Measurements from ENCODE around the gene KLHL14. TPM values are rescaled to one million over a fixed set of nuclear protein-coding genes. Genes with fewer than 3 reads are reported as not detected.

The KLHL14 gene, protein sequence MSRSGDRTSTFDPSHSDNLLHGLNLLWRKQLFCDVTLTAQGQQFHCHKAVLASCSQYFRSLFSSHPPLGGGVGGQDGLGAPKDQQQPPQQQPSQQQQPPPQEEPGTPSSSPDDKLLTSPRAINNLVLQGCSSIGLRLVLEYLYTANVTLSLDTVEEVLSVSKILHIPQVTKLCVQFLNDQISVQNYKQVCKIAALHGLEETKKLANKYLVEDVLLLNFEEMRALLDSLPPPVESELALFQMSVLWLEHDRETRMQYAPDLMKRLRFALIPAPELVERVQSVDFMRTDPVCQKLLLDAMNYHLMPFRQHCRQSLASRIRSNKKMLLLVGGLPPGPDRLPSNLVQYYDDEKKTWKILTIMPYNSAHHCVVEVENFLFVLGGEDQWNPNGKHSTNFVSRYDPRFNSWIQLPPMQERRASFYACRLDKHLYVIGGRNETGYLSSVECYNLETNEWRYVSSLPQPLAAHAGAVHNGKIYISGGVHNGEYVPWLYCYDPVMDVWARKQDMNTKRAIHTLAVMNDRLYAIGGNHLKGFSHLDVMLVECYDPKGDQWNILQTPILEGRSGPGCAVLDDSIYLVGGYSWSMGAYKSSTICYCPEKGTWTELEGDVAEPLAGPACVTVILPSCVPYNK
- total RNA-seq = 10 to 100 TPM; 18.9 to 36.5 (median 29.3) TPM

GRCh38 chr18:32772581-32773381, at the start of gene KLHL14:
TSS of gene KLHL14 (minus strand) at chr18:32773023. CDS start at chr18:32770591, 2,432 bp downstream.
- peak; percentile 57 to 81 for DNase-seq
- Histone ChIP-seq H3K4me3 (replicated peaks in 1 of 3) (peak within 1 kb of the TSS; percentile 13 to 69 (median 61)), H3K4me1 (peaks cover 31 to 42% of the 10 kb centered on the region in 2 donors), H3K9me3 (no peaks in the 10 kb centered on the region), H3K27me3 (no peaks in the 10 kb centered on the region), H3K27ac (peak within 1 kb of the TSS; percentile 89 to 96 (median 92)), H3K36me3 (no peaks in the 10 kb centered on the region)
- WGBS, 2 donors = 19 to 23% methylated on average over 17 of the region's 17 CpGs
- intact Hi-C loops (cut with DNase I) = no loop called here
- TF ChIP-seq, protein P1, sequence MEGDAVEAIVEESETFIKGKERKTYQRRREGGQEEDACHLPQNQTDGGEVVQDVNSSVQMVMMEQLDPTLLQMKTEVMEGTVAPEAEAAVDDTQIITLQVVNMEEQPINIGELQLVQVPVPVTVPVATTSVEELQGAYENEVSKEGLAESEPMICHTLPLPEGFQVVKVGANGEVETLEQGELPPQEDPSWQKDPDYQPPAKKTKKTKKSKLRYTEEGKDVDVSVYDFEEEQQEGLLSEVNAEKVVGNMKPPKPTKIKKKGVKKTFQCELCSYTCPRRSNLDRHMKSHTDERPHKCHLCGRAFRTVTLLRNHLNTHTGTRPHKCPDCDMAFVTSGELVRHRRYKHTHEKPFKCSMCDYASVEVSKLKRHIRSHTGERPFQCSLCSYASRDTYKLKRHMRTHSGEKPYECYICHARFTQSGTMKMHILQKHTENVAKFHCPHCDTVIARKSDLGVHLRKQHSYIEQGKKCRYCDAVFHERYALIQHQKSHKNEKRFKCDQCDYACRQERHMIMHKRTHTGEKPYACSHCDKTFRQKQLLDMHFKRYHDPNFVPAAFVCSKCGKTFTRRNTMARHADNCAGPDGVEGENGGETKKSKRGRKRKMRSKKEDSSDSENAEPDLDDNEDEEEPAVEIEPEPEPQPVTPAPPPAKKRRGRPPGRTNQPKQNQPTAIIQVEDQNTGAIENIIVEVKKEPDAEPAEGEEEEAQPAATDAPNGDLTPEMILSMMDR (IDR thresholded peaks at IDR 0.05) = no peak
- TF ChIP-seq POLR2A (IDR thresholded peaks at IDR 0.05) = no peak

DNA sequence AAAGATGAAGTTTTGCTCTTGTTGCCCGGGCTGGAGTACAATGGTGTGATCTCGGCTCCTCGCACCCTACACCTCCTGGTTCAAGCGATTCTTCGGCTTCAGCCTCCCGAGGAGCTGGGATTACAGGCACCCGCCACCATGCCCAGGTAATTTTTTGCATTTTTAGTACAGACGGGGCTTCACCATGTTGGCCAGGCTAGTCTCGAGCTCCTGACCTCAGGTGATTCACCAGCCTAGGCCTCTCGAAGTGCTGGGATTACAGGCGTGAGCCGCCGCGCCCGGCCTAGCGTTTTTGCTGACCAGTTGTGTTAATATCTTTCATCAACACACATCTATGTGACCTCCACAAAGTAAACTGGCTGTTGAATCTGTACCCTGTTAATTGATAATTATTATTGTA, 49.4 kb upstream of the KLHL14 start:
- intact Hi-C loops (cut with DNase I) = no loop called here
- TF ChIP-seq, protein P1 (IDR thresholded peaks at IDR 0.05) = no peak
- TF ChIP-seq POLR2A (IDR thresholded peaks at IDR 0.05) = no peak
- no peak overlapping the region for H3K4me3 ChIP-seq (replicated peaks in 1 of 3)
- no peaks in the 10 kb centered on the region for H3K27me3 ChIP-seq
- H3K27ac ChIP-seq = no peak overlapping the region
- no peak for DNase-seq
- no peaks in the 10 kb centered on the region for H3K4me1 ChIP-seq
- 86 to 90% methylated on average over 16 of the region's 16 CpGs for WGBS, 2 donors
- no peaks in the 10 kb centered on the region for H3K9me3 ChIP-seq
- no peaks in the 10 kb centered on the region for H3K36me3 ChIP-seq

GRCh38 chr18:32815881-32816280, 43.1 kb upstream of the KLHL14 start:
- WGBS, 2 donors = 79 to 84% methylated on average over 3 of the region's 3 CpGs
- Histone ChIP-seq H3K4me3 (replicated peaks in 1 of 3) (no peak overlapping the region), H3K27ac (no peak overlapping the region), H3K36me3 (no peaks in the 10 kb centered on the region), H3K4me1 (no peaks in the 10 kb centered on the region), H3K9me3 (no peaks in the 10 kb centered on the region), H3K27me3 (no peaks in the 10 kb centered on the region)
- intact Hi-C loops (cut with DNase I) = no loop called here
- TF ChIP-seq, protein P1 (IDR thresholded peaks at IDR 0.05) = no peak
- TF ChIP-seq POLR2A (IDR thresholded peaks at IDR 0.05) = no peak
- DNase-seq = no peak

GRCh38 chr18:32812342-32812741, 39.5 kb upstream of the KLHL14 start:
- Histone ChIP-seq H3K4me1 (peaks cover 0 to 10% of the 10 kb centered on the region in 2 donors), H3K4me3 (replicated peaks in 1 of 3) (no peak overlapping the region), H3K27me3 (no peaks in the 10 kb centered on the region), H3K9me3 (no peaks in the 10 kb centered on the region), H3K36me3 (no peaks in the 10 kb centered on the region), H3K27ac (no peak overlapping the region)
- TF ChIP-seq, protein P1 (IDR thresholded peaks at IDR 0.05) = no peak
- TF ChIP-seq POLR2A (IDR thresholded peaks at IDR 0.05) = no peak
- intact Hi-C loops (cut with DNase I) = no loop called here
- DNase-seq = no peak
- 70 to 72% methylated on average over 3 of the region's 3 CpGs for WGBS, 2 donors
